Stimulated activated naive CD4-positive, alpha-beta T cell (primary cell): ENCODE results near the gene MEPCE.
"Not testable (repeated sequence)": the region's sequence is repeated elsewhere in the genome, so short reads cannot be mapped to it uniquely, and the experiment has no call there.

ENCODE experiments used
- DNase-seq, 6 experiments: peaks; one replicate each; lab custom pipeline; 2025; lab: John Stamatoyannopoulos, UW

The MEPCE gene, protein sequence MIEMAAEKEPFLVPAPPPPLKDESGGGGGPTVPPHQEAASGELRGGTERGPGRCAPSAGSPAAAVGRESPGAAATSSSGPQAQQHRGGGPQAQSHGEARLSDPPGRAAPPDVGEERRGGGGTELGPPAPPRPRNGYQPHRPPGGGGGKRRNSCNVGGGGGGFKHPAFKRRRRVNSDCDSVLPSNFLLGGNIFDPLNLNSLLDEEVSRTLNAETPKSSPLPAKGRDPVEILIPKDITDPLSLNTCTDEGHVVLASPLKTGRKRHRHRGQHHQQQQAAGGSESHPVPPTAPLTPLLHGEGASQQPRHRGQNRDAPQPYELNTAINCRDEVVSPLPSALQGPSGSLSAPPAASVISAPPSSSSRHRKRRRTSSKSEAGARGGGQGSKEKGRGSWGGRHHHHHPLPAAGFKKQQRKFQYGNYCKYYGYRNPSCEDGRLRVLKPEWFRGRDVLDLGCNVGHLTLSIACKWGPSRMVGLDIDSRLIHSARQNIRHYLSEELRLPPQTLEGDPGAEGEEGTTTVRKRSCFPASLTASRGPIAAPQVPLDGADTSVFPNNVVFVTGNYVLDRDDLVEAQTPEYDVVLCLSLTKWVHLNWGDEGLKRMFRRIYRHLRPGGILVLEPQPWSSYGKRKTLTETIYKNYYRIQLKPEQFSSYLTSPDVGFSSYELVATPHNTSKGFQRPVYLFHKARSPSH

GRCh38 chr7:100429637-100430492, at the start of gene MEPCE:
Gene MEPCE (plus strand): TSS chr7:100429831. CDS start chr7:100430019, 188 bp downstream.
- DNase-seq: peak; percentile 93 to 99 (median 96)

- DNase-seq: no peak
Observed at GRCh38 chr7:100380196-100380595, 49.4 kb upstream of the MEPCE start.

- not testable (repeated sequence) for DNase-seq
Observed at GRCh38 chr7:100381531-100382233, 47.9 kb upstream of the MEPCE start.

- not testable (repeated sequence) for DNase-seq
Observed at GRCh38 chr7:100382234-100382853, 47.3 kb upstream of the MEPCE start.

DNA sequence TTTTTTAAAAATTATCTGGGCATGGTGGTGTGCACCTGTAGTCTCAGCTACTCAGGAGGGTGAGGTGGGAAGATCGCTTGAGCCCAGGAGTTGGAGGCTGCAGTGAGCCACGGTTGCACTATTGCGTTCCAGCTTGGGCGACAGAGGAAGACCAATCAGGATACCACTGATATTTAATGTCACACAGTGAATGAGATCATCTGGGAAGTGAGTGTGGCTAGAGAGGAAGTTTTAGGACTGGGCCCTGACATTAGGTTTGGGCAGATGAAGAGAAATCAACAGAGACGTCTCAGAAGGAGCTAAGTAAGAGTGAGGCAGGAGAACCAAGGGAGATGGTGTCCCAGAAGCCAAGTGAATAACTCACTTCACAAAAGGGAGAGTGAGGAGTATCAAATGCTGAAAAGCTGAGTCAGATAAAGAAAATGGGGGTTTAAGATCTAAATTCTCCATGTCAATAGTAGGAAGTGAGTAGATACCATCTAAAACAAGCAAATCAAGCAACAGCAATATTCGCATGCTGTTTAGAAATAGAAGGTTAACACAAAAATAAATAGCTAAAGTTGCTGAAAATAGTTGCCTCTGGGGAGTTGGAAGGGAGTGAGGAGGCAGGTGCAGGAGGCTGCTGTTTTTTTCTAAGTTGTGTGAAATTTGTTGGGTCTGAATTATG, 44.9 kb upstream of the MEPCE start:
- DNase-seq: no peak

- DNase-seq: no peak
Observed at GRCh38 chr7:100386940-100387339, 42.7 kb upstream of the MEPCE start.

- no peak for DNase-seq
Observed at GRCh38 chr7:100387695-100388094, 41.9 kb upstream of the MEPCE start.

DNA sequence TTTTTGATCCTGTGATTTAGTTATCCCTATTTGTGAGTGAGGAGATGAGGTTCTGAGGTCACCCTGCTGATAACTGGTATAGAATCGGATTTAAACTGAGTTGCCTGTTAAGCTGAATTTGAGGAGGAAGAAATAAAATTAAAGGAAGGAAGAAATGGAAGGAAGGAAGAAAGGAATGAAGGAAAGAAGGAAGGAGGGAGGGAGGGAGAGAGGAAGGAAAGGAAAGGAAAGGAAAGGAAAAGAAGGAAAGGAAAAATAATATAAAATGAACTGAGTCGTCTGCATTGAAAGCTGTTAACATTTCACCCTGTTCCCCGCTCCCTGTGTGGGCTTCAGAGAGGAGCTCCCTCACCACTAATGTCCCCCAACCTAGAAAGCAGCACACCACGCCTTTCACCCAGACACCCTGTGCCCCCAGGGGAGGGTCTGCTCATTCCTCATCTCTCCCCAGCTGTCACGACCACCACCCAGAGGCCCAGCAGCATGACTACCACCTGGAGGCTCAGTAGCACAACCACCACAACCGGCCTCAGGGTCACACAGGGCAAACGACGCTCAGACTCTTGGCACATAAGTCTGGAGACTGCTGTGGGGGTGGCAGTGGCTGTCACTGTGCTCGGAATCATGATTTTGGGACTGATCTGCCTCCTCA, 40.1 kb upstream of the MEPCE start:
- no peak for DNase-seq

DNA sequence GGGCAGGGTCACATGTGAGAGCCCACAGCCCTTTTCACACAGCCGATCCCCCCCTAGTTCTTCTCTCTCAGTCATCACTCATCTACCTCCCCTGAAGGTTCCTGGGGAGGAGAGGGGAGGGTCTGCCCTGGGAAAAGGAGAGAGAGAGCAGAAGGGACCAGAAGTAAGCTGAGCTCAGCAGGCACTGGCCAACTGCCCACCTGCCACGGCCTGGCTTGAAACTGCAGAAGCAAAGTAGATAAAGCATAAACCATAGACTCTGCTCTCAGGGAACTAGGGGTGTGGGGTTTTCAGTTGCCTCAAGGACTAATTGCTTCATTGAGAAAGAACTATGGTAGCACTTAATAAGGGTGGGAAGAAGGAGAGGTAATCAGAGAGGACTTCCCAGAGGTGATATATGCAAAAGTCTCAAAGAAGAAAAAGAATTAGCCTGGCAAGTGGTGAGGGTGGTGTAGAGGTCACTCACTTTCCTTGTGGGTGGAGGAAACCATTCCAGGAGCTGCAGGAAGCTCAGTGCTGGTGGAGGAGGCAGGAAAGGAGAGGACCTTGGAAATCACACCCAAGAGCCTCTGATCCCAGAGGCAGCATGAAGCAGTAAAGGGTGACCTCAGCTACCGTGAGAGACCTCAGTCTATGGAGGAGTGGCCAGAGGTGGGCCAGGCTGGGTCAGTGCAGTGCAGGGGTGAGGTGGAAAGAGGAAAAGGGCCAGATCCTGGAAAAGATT, 39.2 kb upstream of the MEPCE start:
- DNase-seq: no peak

- DNase-seq: peak in 1 of 6 experiments; percentile 9
Observed at GRCh38 chr7:100393233-100393905, 36.3 kb upstream of the MEPCE start.

- no peak for DNase-seq
Observed at GRCh38 chr7:100394077-100394476, 35.6 kb upstream of the MEPCE start.

GRCh38 chr7:100396421-100396982, 33.1 kb upstream of the MEPCE start:
- DNase-seq: peak in 4 of 6 experiments; percentile 6 to 43 (median 30)

DNA sequence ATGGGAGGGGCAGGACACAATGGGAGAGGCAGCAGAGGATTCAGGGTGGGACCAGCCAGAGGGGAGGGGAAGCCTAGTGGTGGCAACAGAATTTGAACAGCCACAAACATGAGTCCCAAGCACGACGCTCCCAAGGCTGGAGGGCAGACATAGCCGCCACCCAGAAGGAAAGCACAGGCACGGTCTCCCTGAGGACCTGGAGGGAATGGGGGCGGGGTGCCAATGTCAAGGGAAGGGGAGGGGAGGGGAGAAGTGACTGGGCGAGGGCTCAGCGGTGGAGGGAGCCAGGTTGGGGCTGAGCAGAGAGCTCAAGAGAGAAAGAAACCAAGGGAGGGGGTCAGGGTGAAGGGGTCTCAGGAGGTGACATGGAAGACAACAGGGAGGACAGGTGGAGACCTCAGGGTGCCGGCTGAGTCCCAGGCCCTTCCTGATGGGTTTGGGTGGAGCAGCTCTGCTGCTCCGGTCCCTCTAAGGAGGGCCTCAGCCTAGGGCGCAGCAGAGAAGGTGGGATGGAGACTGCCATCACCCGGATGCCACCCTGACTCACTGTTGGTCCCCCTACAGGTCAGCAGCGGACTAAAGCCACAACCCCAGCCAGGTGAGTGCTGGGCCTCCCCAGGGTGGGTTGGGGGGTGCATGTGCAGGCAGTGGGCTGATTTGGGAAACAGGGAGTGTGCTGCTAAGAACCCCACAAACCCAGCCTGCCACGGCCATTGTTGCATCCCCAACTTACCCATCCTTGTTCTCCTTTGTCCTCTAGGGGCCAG, 32.1 kb upstream of the MEPCE start:
- DNase-seq: no peak

GRCh38 chr7:100398239-100398638, 31.4 kb upstream of the MEPCE start:
- no peak for DNase-seq

DNA sequence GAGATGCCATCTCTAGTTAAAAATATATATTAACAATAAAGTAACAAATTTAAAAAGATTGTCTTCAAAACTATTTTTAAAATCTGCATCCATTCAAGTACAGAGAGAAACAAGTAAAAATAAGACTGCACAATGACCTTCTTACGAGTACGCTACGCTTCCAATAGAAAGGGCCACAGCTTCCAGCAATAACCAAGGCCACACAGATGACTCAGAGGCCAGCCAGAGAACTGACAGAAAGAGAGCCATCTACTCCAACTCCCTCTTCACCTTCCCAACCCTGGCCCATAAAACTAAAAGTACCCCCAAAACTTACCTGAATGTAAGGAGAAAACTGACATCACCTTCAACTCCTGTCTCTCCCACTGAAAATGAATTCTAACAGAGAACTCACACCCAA, 29.6 kb upstream of the MEPCE start:
- DNase-seq: no peak

- DNase-seq: no peak
Observed at GRCh38 chr7:100400656-100401055, 29.0 kb upstream of the MEPCE start.

GRCh38 chr7:100401811-100402210, 27.8 kb upstream of the MEPCE start:
- DNase-seq: no peak

DNA sequence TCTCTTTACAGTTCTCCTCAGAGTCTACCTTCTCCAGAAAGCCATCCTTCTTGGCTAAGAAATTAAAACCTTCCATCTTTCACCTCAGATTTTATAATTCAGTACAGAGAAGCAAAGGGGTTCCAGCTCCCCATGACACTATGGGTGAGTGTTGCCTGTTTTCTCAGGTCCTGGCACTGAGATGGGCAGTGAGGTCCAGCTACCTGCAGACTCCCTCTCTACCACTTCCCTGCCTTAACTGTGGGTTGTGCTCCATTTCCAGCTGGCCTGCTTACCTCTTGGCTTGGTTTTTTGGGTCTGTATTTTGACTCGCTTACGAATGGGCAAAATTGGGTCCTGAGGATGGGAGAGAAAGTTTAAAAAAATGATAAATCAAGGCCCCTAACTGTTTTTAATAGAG, 27.4 kb upstream of the MEPCE start:
- DNase-seq: no peak
